ENCODE measurements around the gene SREK1IP1. TPM values are rescaled to one million over a fixed set of nuclear protein-coding genes. Genes with fewer than 3 reads are reported as not detected.

Gene SREK1IP1
- total RNA-seq, 1 donor from 2014 or later = 22.5 TPM

- no peak for TF ChIP-seq CTCF (IDR thresholded peaks at IDR 0.05)
- Histone ChIP-seq H3K4me1 (peaks cover 6% of the 10 kb centered on the region), H3K9me3 (no peaks in the 10 kb centered on the region), H3K4me3 (no peak overlapping the region), H3K27ac (no peak overlapping the region), H3K27me3 (ENCODE audit: low read depth) (peaks cover 28% of the 10 kb centered on the region), H3K36me3 (no peaks in the 10 kb centered on the region)
- DNase-seq (no peak), ATAC-seq (no peak)
- intact Hi-C loops (cut with DNase I) = no loop called here
These were observed 82.6 kb downstream of the SREK1IP1 start for GRCh38 chr5:64685866-64686265.

- no peak overlapping the region for H3K4me3 ChIP-seq
- no peaks in the 10 kb centered on the region for H3K36me3 ChIP-seq
- ATAC-seq (no peak), DNase-seq (no peak)
- H3K4me1 ChIP-seq = no peaks in the 10 kb centered on the region
- peaks cover 2% of the 10 kb centered on the region for H3K27me3 ChIP-seq (ENCODE audit: low read depth)
- no peak for TF ChIP-seq CTCF (IDR thresholded peaks at IDR 0.05)
- H3K9me3 ChIP-seq = no peaks in the 10 kb centered on the region
- intact Hi-C loops (cut with DNase I) = no loop called here
- no peak overlapping the region for H3K27ac ChIP-seq
These were observed 85.9 kb downstream of the SREK1IP1 start for GRCh38 chr5:64682608-64683007.

- no peaks in the 10 kb centered on the region for H3K9me3 ChIP-seq
- H3K27ac ChIP-seq = no peak overlapping the region
- H3K27me3 ChIP-seq (ENCODE audit: low read depth) = no peaks in the 10 kb centered on the region
- H3K4me1 ChIP-seq = no peaks in the 10 kb centered on the region
- H3K36me3 ChIP-seq = no peaks in the 10 kb centered on the region
- no peak for TF ChIP-seq CTCF (IDR thresholded peaks at IDR 0.05)
- intact Hi-C loops (cut with DNase I) = no loop called here
- ATAC-seq (no peak), DNase-seq (no peak)
- no peak overlapping the region for H3K4me3 ChIP-seq
These were observed 88.2 kb downstream of the SREK1IP1 start for GRCh38 chr5:64680289-64680688.

- H3K4me1 ChIP-seq = no peaks in the 10 kb centered on the region
- intact Hi-C loops (cut with DNase I) = no loop called here
- no peaks in the 10 kb centered on the region for H3K36me3 ChIP-seq
- H3K27me3 ChIP-seq (ENCODE audit: low read depth) = no peaks in the 10 kb centered on the region
- DNase-seq (no peak), ATAC-seq (no peak)
- no peaks in the 10 kb centered on the region for H3K9me3 ChIP-seq
- H3K4me3 ChIP-seq = no peak overlapping the region
- no peak overlapping the region for H3K27ac ChIP-seq
- no peak for TF ChIP-seq CTCF (IDR thresholded peaks at IDR 0.05)
These were observed 90.1 kb downstream of the SREK1IP1 start for GRCh38 chr5:64678374-64678773.

GRCh38 chr5:64671678-64672077 is 96.8 kb downstream of the SREK1IP1 start:
- H3K4me3 ChIP-seq = no peak overlapping the region
- no peak for TF ChIP-seq CTCF (IDR thresholded peaks at IDR 0.05)
- ATAC-seq (no peak), DNase-seq (no peak)
- no peak overlapping the region for H3K27ac ChIP-seq
- H3K27me3 ChIP-seq (ENCODE audit: low read depth) = no peaks in the 10 kb centered on the region
- H3K9me3 ChIP-seq = no peaks in the 10 kb centered on the region
- H3K4me1 ChIP-seq = no peaks in the 10 kb centered on the region
- intact Hi-C loops (cut with DNase I) = no loop called here
- no peaks in the 10 kb centered on the region for H3K36me3 ChIP-seq

GRCh38 chr5:64670277-64670676 is 98.2 kb downstream of the SREK1IP1 start:
- ATAC-seq (no peak), DNase-seq (no peak)
- Histone ChIP-seq H3K36me3 (no peaks in the 10 kb centered on the region), H3K27me3 (ENCODE audit: low read depth) (no peaks in the 10 kb centered on the region), H3K4me1 (no peaks in the 10 kb centered on the region), H3K27ac (no peak overlapping the region), H3K9me3 (no peaks in the 10 kb centered on the region), H3K4me3 (no peak overlapping the region)
- no peak for TF ChIP-seq CTCF (IDR thresholded peaks at IDR 0.05)
- intact Hi-C loops (cut with DNase I) = no loop called here

Measured in lower lobe of right lung (tissue), 2 donors.